Measurements from ENCODE around the gene RANBP1.

GRCh38 chr22:20176421-20177085 lies 60.6 kb downstream of the RANBP1 start:
- no peak for TF ChIP-seq CTCF (IDR thresholded peaks at IDR 0.05; ENCODE audit: borderline replicate concordance, extremely low read depth, low read length, poor library complexity, severe bottlenecking)
- TF ChIP-seq EZH2 (IDR thresholded peaks at IDR 0.05; ENCODE audit: borderline replicate concordance, low read depth, low read length, severe bottlenecking), result no peak
